Keratinocyte (primary cell): Measurements from ENCODE around the gene SMIM28. TPM values are rescaled to one million over a fixed set of nuclear protein-coding genes. Genes with fewer than 3 reads are reported as not detected.

Source experiments
- DNase-seq: peaks from one replicate; pipeline ENCODE4 v3.0.0-alpha.2; 2011; ENCODE audit warnings: low read depth, missing footprints, low spot score
- FAIRE-seq: peaks from 2 replicates; lab custom pipeline; 2011; peaks lifted over from hg19 to GRCh38; lab: Jason Lieb, UNC
- H2AFZ ChIP-seq: 2 replicates; pipeline ENCODE4 v1.6.0; 2012; ENCODE audit warnings: low read length, control low read depth, inconsistent platforms; ENCODE audit not compliant: control insufficient read depth
- H3K27ac ChIP-seq: 2 replicates; pipeline ENCODE4 v1.5.1; 2011; ENCODE audit warnings: low read length; ENCODE audit not compliant: control insufficient read depth, insufficient read depth
- H3K27me3 ChIP-seq: 3 replicates; pipeline ENCODE4 v1.6.0; 2011; ENCODE audit warnings: low read length; ENCODE audit not compliant: control insufficient read depth, insufficient read depth; ENCODE audit errors: extremely low read depth
- H3K36me3 ChIP-seq, 2 experiments: 2 replicates in 1 of 2; 3 replicates in 1 of 2; pipeline ENCODE4 v1.5.1; 2011; ENCODE audit warnings: low read length in 2 of 2, mild to moderate bottlenecking in 1 of 2; ENCODE audit not compliant: control insufficient read depth in 2 of 2, insufficient read depth in 2 of 2; ENCODE audit errors: extremely low read depth in 1 of 2
- H3K4me1 ChIP-seq: 3 replicates; pipeline ENCODE4 v1.5.1; 2011; ENCODE audit warnings: low read length; ENCODE audit not compliant: control insufficient read depth, insufficient read depth; ENCODE audit errors: extremely low read depth
- H3K4me2 ChIP-seq: 3 replicates; pipeline ENCODE4 v1.6.0; 2011; ENCODE audit warnings: low read depth, low read length; ENCODE audit not compliant: control insufficient read depth, insufficient read depth; ENCODE audit errors: extremely low read depth
- H3K4me3 ChIP-seq, 3 experiments: fragments of 200-600 bp in 1 of 3; sonication (generic) in 1 of 3; 2 replicates in 2 of 3; 3 replicates in 1 of 3; pipeline ENCODE4 v1.5.1; 2011 to 2016; ENCODE audit warnings: low read length in 3 of 3, mild to moderate bottlenecking in 3 of 3, control low read depth in 2 of 3, inconsistent platforms in 1 of 3, low read depth in 1 of 3, mixed read lengths in 1 of 3, mixed run types in 1 of 3, moderate library complexity in 1 of 3; ENCODE audit not compliant: control insufficient read depth in 2 of 3, insufficient read depth in 2 of 3; ENCODE audit errors: extremely low read depth in 1 of 3
- H3K79me2 ChIP-seq: 2 replicates; pipeline ENCODE4 v1.6.0; 2012; ENCODE audit warnings: low read length; ENCODE audit not compliant: control insufficient read depth, insufficient read depth
- H3K9ac ChIP-seq: 3 replicates; pipeline ENCODE4 v1.6.0; 2011; ENCODE audit warnings: low read length; ENCODE audit not compliant: control insufficient read depth, insufficient read depth; ENCODE audit errors: extremely low read depth
- H3K9me1 ChIP-seq: 3 replicates; pipeline ENCODE4 v1.6.0; 2011; ENCODE audit warnings: low read length; ENCODE audit not compliant: control insufficient read depth, insufficient read depth; ENCODE audit errors: extremely low read depth
- H3K9me3 ChIP-seq: 2 replicates; pipeline ENCODE4 v1.5.1; 2012; ENCODE audit warnings: low read depth, low read length; ENCODE audit not compliant: control insufficient read depth
- H4K20me1 ChIP-seq: 3 replicates; pipeline ENCODE4 v1.6.0; 2011; ENCODE audit warnings: low read length; ENCODE audit not compliant: control insufficient read depth, insufficient read depth; ENCODE audit errors: extremely low read depth
- CTCF ChIP-seq, 3 experiments: IDR thresholded peaks in 1 of 3; conservative IDR thresholded peaks in 1 of 3; optimal IDR thresholded peaks in 1 of 3; 2 replicates in 2 of 3; 3 replicates in 1 of 3; pipeline versions ENCODE3 to v1.5.1; 2011; ENCODE audit warnings: low read length in 3 of 3, mild to moderate bottlenecking in 3 of 3, moderate library complexity in 2 of 3, control low read depth in 1 of 3, inconsistent platforms in 1 of 3; ENCODE audit not compliant: insufficient read depth in 2 of 3; ENCODE audit errors: extremely low read depth in 1 of 3
- EZH2 ChIP-seq: IDR thresholded peaks from one replicate; pipeline ENCODE4 v1.6.1; 2012; ENCODE audit warnings: inconsistent platforms, mild to moderate bottlenecking, low read length, moderate library complexity
- dilution Hi-C: fragments of 300-500 bp; cut with MboI; formaldehyde crosslinking; loops from one replicate; pipeline ENCODE4 v1.7.0; 2020; ENCODE audit warnings: low sequenced_read_pairs; ENCODE audit not compliant: extremely low pct_ligation_motif_present
- polyA plus RNA-seq, 5 experiments: library from polyadenylated mRNA; depleted of rRNA in 3 of 5; stranded (reverse) in 3 of 5; stranded (forward) in 1 of 5; unstranded in 1 of 5; fragments of >200 nt; gene quantifications; 1 replicate in 1 of 5; 2 replicates in 3 of 5; 3 replicates in 1 of 5; pipeline versions ENCODE4 v1.2.1 to v1.2.3, GENCODE V29; 2011 to 2012; ENCODE audit warnings: missing spikeins in 2 of 5, low read depth in 1 of 5, low replicate concordance in 1 of 5

The SMIM28 gene
- polyA plus RNA-seq, 1 donor (not counting 4 experiments of a cell fraction or from before 2014, with no cell fraction given), result not detected

GRCh38 chr6:138426500-138427123 lies 48.9 kb downstream of the SMIM28 start:
- Histone ChIP-seq H3K79me2 (no peaks in the 10 kb centered on the region), H3K27me3 (no peaks in the 10 kb centered on the region), H3K9me1 (no peaks in the 10 kb centered on the region), H3K9me3 (no peaks in the 10 kb centered on the region), H3K4me3 (no peak overlapping the region), H3K36me3 (peaks cover 20 to 34% of the 10 kb centered on the region in 2 experiments), H3K27ac (no peak overlapping the region), H4K20me1 (no peaks in the 10 kb centered on the region), H3K4me1 (no peaks in the 10 kb centered on the region), H3K4me2 (no peak overlapping the region), H3K9ac (no peak overlapping the region), H2AFZ (no peak overlapping the region)
- DNase-seq (no peak), FAIRE-seq (peak; percentile 46)
- TF ChIP-seq CTCF (optimal IDR thresholded peaks at IDR 0.05 in 1 of 3, IDR thresholded peaks at IDR 0.05 in 1 of 3, conservative IDR thresholded peaks at IDR 0.05 in 1 of 3; ENCODE audit: extremely low read depth in 1 of 3, insufficient read depth in 2 of 3, low read length in 3 of 3), result no peak
- no peak for TF ChIP-seq EZH2
- dilution Hi-C loops, result no loop called here

GRCh38 chr6:138427701-138428100 lies 50.0 kb downstream of the SMIM28 start:
- Histone ChIP-seq H2AFZ (no peak overlapping the region), H4K20me1 (no peaks in the 10 kb centered on the region), H3K9me3 (no peaks in the 10 kb centered on the region), H3K27ac (no peak overlapping the region), H3K9me1 (no peaks in the 10 kb centered on the region), H3K4me1 (no peaks in the 10 kb centered on the region), H3K79me2 (no peaks in the 10 kb centered on the region), H3K36me3 (peaks cover 25 to 34% of the 10 kb centered on the region in 2 experiments), H3K4me2 (no peak overlapping the region), H3K4me3 (no peak overlapping the region), H3K9ac (no peak overlapping the region), H3K27me3 (no peaks in the 10 kb centered on the region)
- dilution Hi-C loops, result no loop called here
- DNase-seq (no peak), FAIRE-seq (no peak)
- TF ChIP-seq CTCF (optimal IDR thresholded peaks at IDR 0.05 in 1 of 3, IDR thresholded peaks at IDR 0.05 in 1 of 3, conservative IDR thresholded peaks at IDR 0.05 in 1 of 3; ENCODE audit: extremely low read depth in 1 of 3, insufficient read depth in 2 of 3, low read length in 3 of 3) (no peak), EZH2 (no peak)
